ENCODE measurements around the gene SLX4. TPM values are rescaled to one million over a fixed set of nuclear protein-coding genes. Genes with fewer than 3 reads are reported as not detected.

Gene SLX4, protein sequence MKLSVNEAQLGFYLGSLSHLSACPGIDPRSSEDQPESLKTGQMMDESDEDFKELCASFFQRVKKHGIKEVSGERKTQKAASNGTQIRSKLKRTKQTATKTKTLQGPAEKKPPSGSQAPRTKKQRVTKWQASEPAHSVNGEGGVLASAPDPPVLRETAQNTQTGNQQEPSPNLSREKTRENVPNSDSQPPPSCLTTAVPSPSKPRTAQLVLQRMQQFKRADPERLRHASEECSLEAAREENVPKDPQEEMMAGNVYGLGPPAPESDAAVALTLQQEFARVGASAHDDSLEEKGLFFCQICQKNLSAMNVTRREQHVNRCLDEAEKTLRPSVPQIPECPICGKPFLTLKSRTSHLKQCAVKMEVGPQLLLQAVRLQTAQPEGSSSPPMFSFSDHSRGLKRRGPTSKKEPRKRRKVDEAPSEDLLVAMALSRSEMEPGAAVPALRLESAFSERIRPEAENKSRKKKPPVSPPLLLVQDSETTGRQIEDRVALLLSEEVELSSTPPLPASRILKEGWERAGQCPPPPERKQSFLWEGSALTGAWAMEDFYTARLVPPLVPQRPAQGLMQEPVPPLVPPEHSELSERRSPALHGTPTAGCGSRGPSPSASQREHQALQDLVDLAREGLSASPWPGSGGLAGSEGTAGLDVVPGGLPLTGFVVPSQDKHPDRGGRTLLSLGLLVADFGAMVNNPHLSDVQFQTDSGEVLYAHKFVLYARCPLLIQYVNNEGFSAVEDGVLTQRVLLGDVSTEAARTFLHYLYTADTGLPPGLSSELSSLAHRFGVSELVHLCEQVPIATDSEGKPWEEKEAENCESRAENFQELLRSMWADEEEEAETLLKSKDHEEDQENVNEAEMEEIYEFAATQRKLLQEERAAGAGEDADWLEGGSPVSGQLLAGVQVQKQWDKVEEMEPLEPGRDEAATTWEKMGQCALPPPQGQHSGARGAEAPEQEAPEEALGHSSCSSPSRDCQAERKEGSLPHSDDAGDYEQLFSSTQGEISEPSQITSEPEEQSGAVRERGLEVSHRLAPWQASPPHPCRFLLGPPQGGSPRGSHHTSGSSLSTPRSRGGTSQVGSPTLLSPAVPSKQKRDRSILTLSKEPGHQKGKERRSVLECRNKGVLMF (N-terminal part only)
- 4.2 and 7.5 TPM in 2 replicates for total RNA-seq

DNA sequence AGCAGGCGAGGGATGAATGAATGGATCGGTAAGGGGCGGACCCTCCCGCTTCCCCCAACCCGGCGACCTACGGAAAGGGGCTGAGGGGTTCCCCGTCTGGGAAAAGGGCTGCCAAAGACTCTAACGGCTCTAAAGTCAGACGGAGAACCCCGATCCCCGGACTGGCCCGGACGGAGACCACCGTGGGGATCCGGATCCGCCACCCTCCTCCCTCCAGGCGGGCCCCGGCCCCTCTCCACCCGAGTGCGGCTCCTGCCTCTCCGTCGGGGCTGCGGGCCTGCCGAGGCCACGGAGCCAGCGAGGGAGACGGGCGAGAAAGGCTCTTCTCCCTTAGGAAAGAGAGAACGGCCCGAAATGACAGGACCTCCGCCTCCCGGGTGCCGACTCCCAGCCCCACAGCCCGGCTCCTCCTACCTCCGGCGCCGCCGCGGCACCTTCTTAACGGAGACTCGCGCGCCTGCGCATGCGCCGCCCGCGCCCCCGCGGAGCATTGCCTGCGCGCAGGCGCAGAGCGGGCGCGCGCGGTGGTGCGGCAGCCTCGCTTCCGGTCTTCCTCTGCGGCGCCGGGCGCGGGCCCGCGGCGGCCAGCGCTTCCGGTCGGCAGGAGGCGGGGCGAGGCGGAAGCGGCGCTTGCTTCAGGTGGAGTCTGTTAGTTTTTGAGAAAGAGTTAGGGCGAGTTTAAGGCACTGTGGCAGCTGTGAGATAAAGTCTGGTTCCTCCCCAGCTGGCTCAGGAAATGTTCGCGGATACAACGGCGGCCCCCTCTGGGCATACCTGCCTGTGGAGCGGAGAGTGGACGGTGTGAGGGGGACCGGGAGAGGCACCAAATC is at the start of gene SLX4:
TSS of gene SLX4 (minus strand) at position 461 of the 830 bp plus-strand sequence. CDS start 2,642 bp downstream, outside the sequence.

GRCh38 chr16:3654249-3654991 is 43.0 kb upstream of the SLX4 start, which contains the start of gene DNASE1:
Gene DNASE1 (plus strand): TSS chr16:3654691. CDS start chr16:3655374, 683 bp downstream.

DNA sequence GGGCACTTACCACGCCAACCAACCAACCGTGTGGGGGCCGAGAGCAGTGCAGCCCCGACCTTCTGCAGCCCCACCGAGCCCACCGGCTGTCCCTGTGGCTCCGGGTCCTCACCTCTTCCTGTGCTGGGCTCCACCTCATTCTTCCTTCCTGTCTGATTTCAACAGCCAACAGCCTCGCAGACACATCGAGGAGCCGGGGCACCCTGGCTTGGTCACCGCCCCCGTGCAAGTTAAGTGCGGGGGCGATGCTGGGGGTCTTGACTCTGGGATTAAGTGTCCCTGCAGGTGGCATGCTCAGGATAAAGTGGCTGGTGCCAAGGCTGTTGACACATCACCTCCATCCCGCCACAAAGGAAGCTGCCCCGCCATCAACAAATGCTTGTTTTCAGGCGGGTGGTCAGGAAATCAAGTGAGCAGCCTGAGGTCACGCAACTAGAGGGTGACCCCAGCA is 34.1 kb downstream of the SLX4 start, which contains the start of gene NLRC3:
TSS of gene NLRC3 (minus strand) at position 102 of the 451 bp plus-strand sequence. CDS start 12,367 bp downstream, outside the sequence.

Other genes starting within 250 kb of the SLX4 start
- gene ZSCAN32, start 210.6 kb downstream of the SLX4 start, total RNA-seq: 7.8 and 10.6 TPM in 2 replicates
- 8.5 and 15.6 TPM in 2 replicates for gene ZNF174, start 210.4 kb downstream of the SLX4 start, total RNA-seq
- gene ZNF597, start 168.1 kb downstream of the SLX4 start, total RNA-seq: 1.1 and 1.4 TPM in 2 replicates
- 32.3 and 35.2 TPM in 2 replicates for gene NAA60, start 167.9 kb downstream of the SLX4 start, total RNA-seq
- not detected in 2 replicates for gene C16orf90, start 116.1 kb downstream of the SLX4 start, total RNA-seq
- gene CLUAP1, start 110.6 kb downstream of the SLX4 start, total RNA-seq: 6.7 and 11.9 TPM in 2 replicates
- gene NLRC3, start 34.2 kb downstream of the SLX4 start, total RNA-seq: not detected in 2 replicates
- gene DNASE1, start 43.1 kb upstream of the SLX4 start, total RNA-seq: 10.6 and 17.7 TPM in 2 replicates
- 81.0 and 125 TPM in 2 replicates for gene TRAP1, start 105.9 kb upstream of the SLX4 start, total RNA-seq

Data from mesangial cell (primary cell).